Activated T-cell treated with anti-CD3 and anti-CD28 coated beads, Interleukin-2, amount 50 U/mL, for 24 hours (primary cell): ENCODE results near the gene ACOD1.

ENCODE experiments used
- DNase-seq: peaks from one replicate; pipeline ENCODE4 v3.0.0-alpha.2; 2020
- H3K27ac Mint-ChIP-seq: 2 replicates; pipeline ENCODE4 v1.8.0; 2020; ENCODE audit warnings: mild to moderate bottlenecking, mixed read lengths
- H3K27me3 Mint-ChIP-seq: 2 replicates; pipeline ENCODE4 v1.8.0; 2020; ENCODE audit warnings: mixed read lengths
- H3K36me3 Mint-ChIP-seq: 2 replicates; pipeline ENCODE4 v1.8.0; 2020; ENCODE audit warnings: low read depth, mixed read lengths
- H3K4me1 Mint-ChIP-seq: 2 replicates; pipeline ENCODE4 v1.8.0; 2020; ENCODE audit warnings: low read depth, mixed read lengths
- H3K4me3 Mint-ChIP-seq: 2 replicates; pipeline ENCODE4 v1.8.0; 2020; ENCODE audit warnings: mild to moderate bottlenecking, moderate library complexity, mixed read lengths
- H3K9me3 Mint-ChIP-seq: 2 replicates; pipeline ENCODE4 v1.8.0; 2020; ENCODE audit warnings: mixed read lengths

Gene ACOD1

DNA sequence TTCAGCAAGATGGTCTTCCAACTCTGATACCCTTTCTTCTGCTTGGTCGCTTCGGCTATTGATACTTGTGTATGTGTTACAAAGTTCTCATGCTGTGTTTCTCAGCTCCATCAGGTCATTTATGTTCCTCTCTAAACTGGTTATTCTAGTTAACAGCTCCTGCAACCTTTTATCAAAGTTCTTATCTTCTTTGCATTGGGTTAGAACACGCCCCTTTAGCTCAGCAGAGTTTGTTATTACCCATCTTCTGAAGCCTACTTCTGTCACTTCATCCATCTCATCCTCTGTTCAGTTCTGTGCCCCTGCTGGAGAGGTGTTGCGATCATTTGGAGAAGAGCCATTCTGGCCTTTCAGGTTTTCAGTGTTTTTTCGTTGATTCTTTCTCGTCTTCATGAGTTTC is 18.7 kb downstream of the ACOD1 start:
- no peaks in the 10 kb centered on the region for H3K9me3 Mint-ChIP-seq
- H3K4me1 Mint-ChIP-seq = no peaks in the 10 kb centered on the region
- DNase-seq = no peak
- H3K4me3 Mint-ChIP-seq = no peak overlapping the region
- no peaks in the 10 kb centered on the region for H3K36me3 Mint-ChIP-seq
- no peak overlapping the region for H3K27ac Mint-ChIP-seq
- H3K27me3 Mint-ChIP-seq = peaks cover 25% of the 10 kb centered on the region

GRCh38 chr13:76968041-76968440 is 19.7 kb downstream of the ACOD1 start:
- Mint-ChIP-seq H3K27ac (no peak overlapping the region), H3K27me3 (peaks cover 35% of the 10 kb centered on the region), H3K9me3 (no peaks in the 10 kb centered on the region), H3K4me1 (peaks cover 2% of the 10 kb centered on the region), H3K36me3 (no peaks in the 10 kb centered on the region), H3K4me3 (no peak overlapping the region)
- DNase-seq = no peak

DNA sequence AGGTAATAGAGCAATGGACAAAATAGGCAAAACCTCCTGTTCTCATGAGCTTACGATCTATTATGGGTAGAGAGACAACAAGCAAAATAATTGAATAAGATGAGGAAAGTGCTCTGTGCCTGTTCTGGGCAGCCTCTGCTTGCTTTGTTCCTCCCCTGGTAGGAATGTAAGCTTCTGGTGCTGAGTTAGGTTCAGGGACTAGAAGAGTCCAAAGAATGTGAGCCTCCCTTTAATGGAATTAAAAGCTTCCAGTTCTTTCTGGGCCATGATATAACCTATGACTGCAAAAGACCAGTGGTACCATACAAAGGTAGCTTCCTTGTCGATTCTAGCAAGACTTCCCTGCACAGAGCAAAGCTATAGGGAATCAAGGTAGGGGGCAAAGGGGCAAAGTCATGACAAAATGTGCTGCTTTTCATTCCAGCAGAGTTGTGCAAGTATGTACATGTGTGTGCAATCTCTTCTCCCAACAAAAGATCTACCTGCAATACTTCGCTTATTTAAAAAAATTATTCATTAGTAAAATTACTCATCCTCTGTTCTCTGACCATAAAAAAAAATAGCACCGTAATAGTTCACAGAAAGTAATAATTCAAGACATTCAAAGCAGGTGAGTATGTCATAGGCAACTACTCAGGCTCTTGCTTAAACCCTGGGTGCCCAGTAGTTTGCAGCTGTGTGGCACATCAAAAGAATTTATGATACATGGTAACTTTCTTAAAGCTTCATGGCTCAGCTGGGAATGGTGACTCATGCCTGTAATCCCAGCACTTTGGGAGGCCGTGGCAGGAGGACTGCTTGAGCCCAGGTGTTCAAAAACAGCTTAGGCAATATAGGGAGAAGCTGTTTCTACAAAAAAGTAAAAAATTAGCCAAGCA is 21.4 kb downstream of the ACOD1 start:
- Mint-ChIP-seq H3K4me1 (peaks cover 2% of the 10 kb centered on the region), H3K4me3 (no peak overlapping the region), H3K9me3 (no peaks in the 10 kb centered on the region), H3K36me3 (no peaks in the 10 kb centered on the region), H3K27me3 (peaks cover 38% of the 10 kb centered on the region), H3K27ac (no peak overlapping the region)
- DNase-seq = no peak

GRCh38 chr13:76971215-76971614 is 22.9 kb downstream of the ACOD1 start:
- Mint-ChIP-seq H3K4me1 (peaks cover 2% of the 10 kb centered on the region), H3K27me3 (peaks cover 44% of the 10 kb centered on the region), H3K9me3 (no peaks in the 10 kb centered on the region), H3K4me3 (no peak overlapping the region), H3K36me3 (no peaks in the 10 kb centered on the region), H3K27ac (no peak overlapping the region)
- DNase-seq = no peak

DNA sequence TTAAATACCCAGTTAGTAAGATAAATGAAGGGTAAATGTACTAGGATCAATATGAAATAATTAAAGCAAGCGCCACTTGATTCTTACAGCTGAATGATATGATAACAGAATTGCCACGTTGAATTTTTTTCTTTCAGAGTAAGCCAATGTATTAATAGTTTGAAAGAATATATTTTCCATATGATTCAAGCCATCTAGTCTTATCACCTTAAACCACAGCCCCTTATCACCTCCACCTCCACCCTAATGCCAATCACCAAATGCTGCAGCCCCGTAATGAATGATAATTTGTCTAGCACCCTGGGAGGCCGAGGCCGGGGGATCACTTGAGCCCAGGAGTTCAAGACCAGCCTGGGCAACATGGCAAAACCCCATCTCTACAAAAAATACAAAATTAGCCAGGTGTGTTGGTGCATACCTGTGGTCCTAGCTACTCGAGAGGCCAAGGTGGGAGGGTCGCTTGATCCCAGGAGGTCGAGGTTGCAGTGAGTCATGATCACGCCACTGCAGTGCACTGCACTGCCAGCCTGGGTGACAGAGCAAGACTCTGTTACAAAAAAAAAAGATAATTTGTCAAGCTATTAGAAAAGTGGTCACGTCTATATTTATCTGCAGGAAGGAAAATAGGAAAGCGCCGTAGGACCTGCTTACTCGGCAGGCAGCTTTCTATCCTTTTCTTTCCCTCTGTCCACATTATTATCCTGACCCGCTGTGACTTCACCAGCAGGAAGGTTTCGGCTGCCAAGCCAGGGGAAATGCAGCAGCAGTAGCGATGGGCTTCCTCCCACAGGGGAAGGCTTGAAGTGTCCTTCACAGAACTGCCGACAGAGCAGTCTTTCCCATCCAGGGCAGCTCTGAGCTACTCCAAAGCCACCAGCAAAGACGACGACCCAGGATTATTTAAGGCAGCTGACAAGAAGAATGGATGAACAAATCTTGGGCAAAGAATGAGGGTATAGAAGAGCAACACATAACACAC is 23.8 kb downstream of the ACOD1 start:
- Mint-ChIP-seq H3K36me3 (no peaks in the 10 kb centered on the region), H3K27ac (no peak overlapping the region), H3K9me3 (no peaks in the 10 kb centered on the region), H3K27me3 (peaks cover 49% of the 10 kb centered on the region), H3K4me3 (no peak overlapping the region), H3K4me1 (peaks cover 6% of the 10 kb centered on the region)
- no peak for DNase-seq

GRCh38 chr13:76973920-76974617 is 25.8 kb downstream of the ACOD1 start:
- H3K4me3 Mint-ChIP-seq = no peak overlapping the region
- DNase-seq = no peak
- H3K27me3 Mint-ChIP-seq = peaks cover 57% of the 10 kb centered on the region
- H3K9me3 Mint-ChIP-seq = no peaks in the 10 kb centered on the region
- H3K36me3 Mint-ChIP-seq = no peaks in the 10 kb centered on the region
- no peak overlapping the region for H3K27ac Mint-ChIP-seq
- peaks cover 8% of the 10 kb centered on the region for H3K4me1 Mint-ChIP-seq

DNA sequence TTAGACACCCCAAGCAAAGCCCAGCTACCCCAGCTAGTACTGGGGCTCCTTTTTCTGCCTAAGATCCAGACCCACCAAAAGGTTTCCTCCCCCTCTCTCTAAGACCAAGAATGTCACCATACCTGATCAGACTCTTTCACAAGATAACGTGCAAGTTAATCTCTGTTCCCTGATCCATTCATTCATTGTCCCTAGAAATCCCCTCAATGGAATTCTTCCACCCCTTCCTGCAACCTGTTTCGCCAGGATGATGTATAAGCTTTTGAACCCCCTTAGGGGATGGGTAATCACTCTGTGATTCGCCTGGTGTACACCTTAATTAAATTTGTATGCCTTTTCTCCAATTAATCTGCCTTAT is 26.3 kb downstream of the ACOD1 start:
- no peak for DNase-seq
- no peaks in the 10 kb centered on the region for H3K9me3 Mint-ChIP-seq
- no peaks in the 10 kb centered on the region for H3K36me3 Mint-ChIP-seq
- peaks cover 56% of the 10 kb centered on the region for H3K27me3 Mint-ChIP-seq
- H3K27ac Mint-ChIP-seq = no peak overlapping the region
- H3K4me1 Mint-ChIP-seq = peaks cover 8% of the 10 kb centered on the region
- no peak overlapping the region for H3K4me3 Mint-ChIP-seq

DNA sequence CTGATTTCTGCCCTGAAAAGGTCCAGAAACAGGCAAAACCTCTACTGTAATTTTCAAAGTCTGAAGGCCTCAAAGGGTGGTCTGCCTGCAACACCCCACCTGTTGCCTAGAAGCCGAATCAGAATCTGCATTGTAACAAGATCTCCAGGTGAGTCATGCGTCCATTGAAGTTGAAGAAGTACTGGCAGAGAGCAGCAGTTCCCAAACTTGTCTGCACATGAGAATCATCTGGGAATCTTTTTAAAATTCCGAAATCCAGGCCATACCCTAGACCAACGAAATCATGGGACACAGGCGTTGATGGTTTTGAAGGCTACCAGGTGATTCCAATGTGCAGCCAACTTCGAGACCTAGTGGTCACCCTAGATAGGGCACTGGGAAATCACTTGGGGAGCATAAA is 27.6 kb downstream of the ACOD1 start:
- Mint-ChIP-seq H3K9me3 (no peaks in the 10 kb centered on the region), H3K27ac (no peak overlapping the region), H3K27me3 (peaks cover 55% of the 10 kb centered on the region), H3K4me3 (no peak overlapping the region), H3K36me3 (no peaks in the 10 kb centered on the region), H3K4me1 (peaks cover 10% of the 10 kb centered on the region)
- DNase-seq = no peak

GRCh38 chr13:76976490-76976889 is 28.2 kb downstream of the ACOD1 start:
- Mint-ChIP-seq H3K27me3 (peaks cover 57% of the 10 kb centered on the region), H3K36me3 (no peaks in the 10 kb centered on the region), H3K4me1 (peaks cover 10% of the 10 kb centered on the region), H3K27ac (no peak overlapping the region), H3K9me3 (no peaks in the 10 kb centered on the region), H3K4me3 (no peak overlapping the region)
- no peak for DNase-seq

DNA sequence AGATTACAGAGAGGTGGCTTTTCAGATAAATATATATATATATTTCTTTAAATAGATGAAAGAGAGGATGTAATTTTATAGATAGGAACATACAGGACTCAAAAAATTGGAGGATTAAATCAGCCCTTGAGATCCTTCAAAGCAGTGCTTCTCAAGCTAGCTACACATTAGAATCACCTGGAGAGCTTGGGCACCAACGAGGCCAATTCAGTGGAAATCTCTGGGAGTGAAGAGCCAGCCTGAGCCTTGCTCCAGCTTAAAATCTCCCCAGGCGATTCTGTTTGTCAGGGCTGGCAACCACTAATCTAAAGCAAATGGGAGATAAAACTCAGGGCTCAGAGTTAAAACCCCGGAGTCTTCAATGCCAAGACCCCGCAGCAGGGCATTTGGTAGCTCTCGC is 28.6 kb downstream of the ACOD1 start:
- Mint-ChIP-seq H3K4me1 (peaks cover 10% of the 10 kb centered on the region), H3K36me3 (no peaks in the 10 kb centered on the region), H3K9me3 (no peaks in the 10 kb centered on the region), H3K27ac (no peak overlapping the region), H3K27me3 (peaks cover 57% of the 10 kb centered on the region), H3K4me3 (no peak overlapping the region)
- DNase-seq = no peak

GRCh38 chr13:76980075-76980718 is 31.9 kb downstream of the ACOD1 start:
- H3K36me3 Mint-ChIP-seq = no peaks in the 10 kb centered on the region
- peaks cover 52% of the 10 kb centered on the region for H3K27me3 Mint-ChIP-seq
- H3K4me1 Mint-ChIP-seq = peaks cover 7% of the 10 kb centered on the region

DNA sequence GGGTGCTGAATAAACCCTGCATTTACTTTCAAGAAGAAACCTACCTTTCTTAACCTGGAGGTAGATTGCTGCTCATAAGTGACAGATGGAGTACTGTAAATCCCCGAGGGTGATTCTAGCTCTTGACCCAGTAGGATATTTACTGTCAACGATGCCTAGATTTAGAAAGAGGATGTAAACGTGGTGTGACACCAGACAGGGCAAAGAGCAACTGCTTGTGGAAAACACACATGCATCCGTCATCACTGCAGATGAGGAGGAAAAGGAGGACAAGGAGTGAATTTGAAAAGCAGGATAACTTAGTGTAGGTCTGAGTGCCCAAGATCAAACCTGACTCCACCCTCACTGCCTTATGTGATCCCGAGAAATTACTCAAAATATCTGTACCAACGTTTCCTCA is 33.8 kb downstream of the ACOD1 start:
- H3K36me3 Mint-ChIP-seq = no peaks in the 10 kb centered on the region
- H3K9me3 Mint-ChIP-seq = no peaks in the 10 kb centered on the region
- no peak overlapping the region for H3K4me3 Mint-ChIP-seq

More at GRCh38 chr13:76980075-76980718, 31.9 kb downstream of the ACOD1 start:
- Mint-ChIP-seq H3K4me3 (peak overlapping the region; percentile 54), H3K27ac (no peak overlapping the region), H3K9me3 (no peaks in the 10 kb centered on the region)
- DNase-seq = peak; percentile 92

GRCh38 chr13:76983676-76984075 is 35.4 kb downstream of the ACOD1 start:
- Mint-ChIP-seq H3K27ac (no peak overlapping the region), H3K27me3 (peaks cover 52% of the 10 kb centered on the region), H3K4me1 (peaks cover 6% of the 10 kb centered on the region), H3K4me3 (no peak overlapping the region), H3K36me3 (no peaks in the 10 kb centered on the region), H3K9me3 (no peaks in the 10 kb centered on the region)
- DNase-seq = no peak

More for the DNA sequence above, 33.8 kb downstream of the ACOD1 start:
- peaks cover 57% of the 10 kb centered on the region for H3K27me3 Mint-ChIP-seq
- no peak for DNase-seq
- no peak overlapping the region for H3K27ac Mint-ChIP-seq
- peaks cover 6% of the 10 kb centered on the region for H3K4me1 Mint-ChIP-seq

GRCh38 chr13:76991432-76991795 is 43.1 kb downstream of the ACOD1 start:
- Mint-ChIP-seq H3K27ac (peak overlapping the region; percentile 99), H3K4me1 (peaks cover 38% of the 10 kb centered on the region), H3K36me3 (peaks cover 24% of the 10 kb centered on the region), H3K27me3 (peaks cover 10% of the 10 kb centered on the region), H3K9me3 (no peaks in the 10 kb centered on the region), H3K4me3 (peak overlapping the region; percentile 93)
- DNase-seq = peak; percentile 79
